ENCODE results near the gene VDR.

GRCh38 chr12:47838286-47838931, 66.4 kb downstream of the VDR start:
- TF ChIP-seq EZH2 (optimal IDR thresholded peaks at IDR 0.05; ENCODE audit: low read depth, low read length) = no peak
- peak; percentile 57 for TF ChIP-seq CTCF (IDR thresholded peaks at IDR 0.05; ENCODE audit: low read length)
